K562 (cell line): ENCODE measurements around the gene GRHPR. TPM values are rescaled to one million over a fixed set of nuclear protein-coding genes. Genes with fewer than 3 reads are reported as not detected.
A peak's percentile ranks its signal among the peaks of the same experiment; 100 is the strongest.

Experiments
- FOXK1 ChIP-seq: sonication (generic); formaldehyde crosslinking; IDR thresholded peaks from 2 replicates; pipeline ENCODE4 v1.8.0; 2022; ENCODE audit warnings: missing genetic modification reagents, mild to moderate bottlenecking, borderline replicate concordance
- HMGN3 ChIP-seq: IDR thresholded peaks from 2 replicates; pipeline ENCODE4 v1.6.1; 2011; ENCODE audit warnings: borderline replicate concordance, low read depth, mild to moderate bottlenecking, mixed read lengths, low read length; ENCODE audit not compliant: insufficient read length; ENCODE audit errors: extremely low read depth
- MYC ChIP-seq, 2 experiments: fragments of 250-450 bp in 1 of 2; sonication (Bioruptor Pico) in 1 of 2; IDR thresholded peaks; 2 replicates each; pipeline versions ENCODE4 v1.5.1 to v1.6.1; 2012 to 2021; ENCODE audit warnings: low read depth in 2 of 2, borderline replicate concordance in 1 of 2, improper control_type of control experiment in 1 of 2, low read length in 1 of 2, mild to moderate bottlenecking in 1 of 2, moderate library complexity in 1 of 2
- NBN ChIP-seq: fragments of 450-650 bp; IDR thresholded peaks from 2 replicates; pipeline ENCODE4 v1.6.1; 2016; ENCODE audit warnings: low read depth, mild to moderate bottlenecking
- NFE2 ChIP-seq: IDR thresholded peaks from 2 replicates; pipeline ENCODE4 v1.6.1; 2014; ENCODE audit warnings: antibody characterized with exemption, low read depth
- PHF8 ChIP-seq: fragments of 200-600 bp; sonication (generic); IDR thresholded peaks from 2 replicates; pipeline ENCODE4 v1.6.1; 2012; ENCODE audit warnings: mixed run types, mild to moderate bottlenecking, inconsistent platforms, low read length, moderate library complexity, borderline replicate concordance
- RB1 ChIP-seq: fragments of 450-650 bp; IDR thresholded peaks from 2 replicates; pipeline ENCODE4 v1.6.1; 2017; ENCODE audit warnings: low read depth, mild to moderate bottlenecking
- SPI1 ChIP-seq: IDR thresholded peaks from 2 replicates; pipeline ENCODE4 v1.6.1; 2011; ENCODE audit warnings: low read depth, low read length, control low read depth, borderline replicate concordance
- TFAM ChIP-seq: fragments of 250-450 bp; sonication (Bioruptor Pico); conservative IDR thresholded peaks from 2 replicates; pipeline ENCODE4 v1.5.0; 2021; ENCODE audit warnings: mild to moderate bottlenecking, moderate library complexity
- ZBTB17 ChIP-seq: fragments of 450-650 bp; formaldehyde crosslinking; IDR thresholded peaks from 2 replicates; pipeline ENCODE4 v1.4.0; 2020; ENCODE audit warnings: mild to moderate bottlenecking
- ZNF507 ChIP-seq: conservative IDR thresholded peaks from 2 replicates; pipeline ENCODE4 v1.6.1; 2017; ENCODE audit warnings: missing genetic modification characterization, missing compliant biosample characterization
- polyA plus RNA-seq, 8 experiments: library from polyadenylated mRNA; depleted of rRNA in 4 of 8; stranded (reverse) in 5 of 8; unstranded in 3 of 8; fragments of >200 nt; fragmentation: Nextera tagmentation in 2 of 8; fragmentation: Illumina TruSeq in 1 of 8; extraction: Ambion mirVana in 2 of 8; extraction: Trizol in 1 of 8; gene quantifications; 2 replicates each; pipeline versions ENCODE4 v1.2.1 to v1.2.3, GENCODE V29; 2011 to 2014; ENCODE audit warnings: inconsistent platforms in 1 of 8, missing spikeins in 1 of 8
- total RNA-seq, 7 experiments: library from RNA; depleted of rRNA in 6 of 7; stranded (reverse); fragments of >200 nt in 6 of 7; fragmentation: Illumina TruSeq in 2 of 7; extraction: Trizol in 2 of 7; gene quantifications; 2 replicates each; pipeline versions ENCODE4 v1.2.1 to v1.2.3, GENCODE V29; 2011 to 2021; ENCODE audit warnings: low replicate concordance in 1 of 7
- TF ChIP-seq, protein P1 (sequence below): IDR thresholded peaks from 2 replicates; pipeline ENCODE4 v1.6.1; 2014; ENCODE audit warnings: antibody characterized with exemption
- TF ChIP-seq, protein P2 (sequence below): IDR thresholded peaks from 2 replicates; pipeline ENCODE4 v1.6.1; 2011; ENCODE audit not compliant: insufficient read length; ENCODE audit errors: extremely low read depth
- TF ChIP-seq, protein P3 (sequence below): fragments of 450-650 bp; IDR thresholded peaks from one replicate; pipeline ENCODE4 v1.6.1; 2018; ENCODE audit warnings: mild to moderate bottlenecking, moderate library complexity; ENCODE audit not compliant: partially characterized antibody
- TF ChIP-seq, protein P4 (sequence below): fragments of 450-650 bp; formaldehyde crosslinking; IDR thresholded peaks from 2 replicates; pipeline ENCODE4 v1.4.0; 2022; ENCODE audit warnings: missing genetic modification characterization
- TF ChIP-seq, protein P5 (sequence below), 2 experiments: fragments of 200-800 bp in 1 of 2; sonication (Bioruptor generic) in 1 of 2; sonication (generic) in 1 of 2; formaldehyde crosslinking in 1 of 2; IDR thresholded peaks in 1 of 2; conservative IDR thresholded peaks in 1 of 2; 2 replicates each; pipeline versions ENCODE4 v1.5.0 to v1.6.1; 2016 to 2020; ENCODE audit warnings: missing compliant biosample characterization in 1 of 2, missing genetic modification characterization in 1 of 2, missing genetic modification reagents in 1 of 2
- TF ChIP-seq, protein P6 (sequence below): fragments of 450-650 bp; IDR thresholded peaks from 2 replicates; pipeline ENCODE4 v1.6.1; 2016; ENCODE audit warnings: antibody characterized with exemption

GRHPR gene
- total and polyA plus RNA-seq, 9 of the 15 experiments (the other 6 are each of a cell fraction or from before 2014, with no cell fraction given), result 38.9 to 144 (median 120) TPM

DNA sequence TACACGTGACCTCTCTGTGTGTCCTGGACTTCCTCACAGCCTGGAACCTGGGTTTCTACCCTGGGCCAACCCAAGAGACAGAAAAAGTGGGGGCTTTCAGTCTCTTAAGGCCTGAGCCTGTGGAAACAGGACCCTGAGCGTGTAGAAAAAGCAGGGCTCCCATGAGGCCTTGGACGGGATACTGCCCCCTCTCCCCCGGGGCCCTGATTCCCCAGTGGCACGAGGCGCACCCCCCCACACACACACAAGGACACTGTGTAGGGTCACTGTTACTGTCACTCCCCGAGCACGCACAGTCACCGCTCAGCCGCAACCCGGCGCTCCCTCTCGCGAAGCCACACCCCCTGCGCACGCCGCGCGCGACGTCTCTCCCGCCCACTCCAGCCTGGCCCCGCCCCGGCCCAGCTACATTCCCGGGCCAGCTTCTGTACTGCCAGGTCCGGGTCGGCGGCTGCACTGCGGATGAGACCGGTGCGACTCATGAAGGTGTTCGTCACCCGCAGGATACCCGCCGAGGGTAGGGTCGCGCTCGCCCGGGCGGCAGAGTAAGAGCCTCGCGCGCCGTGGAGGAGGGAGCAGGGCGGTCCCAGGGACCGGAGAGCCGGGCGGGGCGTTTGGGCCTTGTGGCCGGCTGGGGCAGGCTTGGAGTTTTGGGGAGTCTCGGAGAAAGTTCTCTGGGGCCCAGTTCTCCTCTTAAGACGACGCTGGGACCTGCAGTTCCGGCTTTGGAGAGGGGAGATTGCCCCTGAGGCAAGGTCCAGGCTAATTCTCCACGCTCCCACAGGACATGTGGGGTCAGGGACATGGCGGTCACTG is at the start of gene GRHPR (continued):
- TF ChIP-seq PHF8 (peak; percentile 97), NBN (peak; percentile 59; the same call in 1 of the 2 replicates), NFE2 (peak; percentile 83), SPI1 (peak; percentile 83), TFAM (no peak), RB1 (peak; percentile 82; the same call in 1 of the 2 replicates), ZNF507 (tag) (no peak), HMGN3 (peak; percentile 90), MYC (IDR thresholded peaks at IDR 0.05; ENCODE audit: low read depth, low read length) (peak; percentile 87), MYC (CRISPR knock-in tag; IDR thresholded peaks at IDR 0.05; ENCODE audit: borderline replicate concordance, low read depth) (peak; percentile 68; the same call in 1 of the 2 replicates), FOXK1 (CRISPR knock-in tag) (peak; percentile 91; the same call in 1 of the 2 replicates), ZBTB17 (CRISPR knock-in tag) (peak; percentile 66; the same call in 1 of the 2 replicates)
- TF ChIP-seq, protein P1, sequence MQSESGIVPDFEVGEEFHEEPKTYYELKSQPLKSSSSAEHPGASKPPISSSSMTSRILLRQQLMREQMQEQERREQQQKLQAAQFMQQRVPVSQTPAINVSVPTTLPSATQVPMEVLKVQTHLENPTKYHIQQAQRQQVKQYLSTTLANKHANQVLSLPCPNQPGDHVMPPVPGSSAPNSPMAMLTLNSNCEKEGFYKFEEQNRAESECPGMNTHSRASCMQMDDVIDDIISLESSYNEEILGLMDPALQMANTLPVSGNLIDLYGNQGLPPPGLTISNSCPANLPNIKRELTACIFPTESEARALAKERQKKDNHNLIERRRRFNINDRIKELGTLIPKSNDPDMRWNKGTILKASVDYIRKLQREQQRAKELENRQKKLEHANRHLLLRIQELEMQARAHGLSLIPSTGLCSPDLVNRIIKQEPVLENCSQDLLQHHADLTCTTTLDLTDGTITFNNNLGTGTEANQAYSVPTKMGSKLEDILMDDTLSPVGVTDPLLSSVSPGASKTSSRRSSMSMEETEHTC, result peak; percentile 6; the same call in 1 of the 2 replicates
- TF ChIP-seq, protein P2, sequence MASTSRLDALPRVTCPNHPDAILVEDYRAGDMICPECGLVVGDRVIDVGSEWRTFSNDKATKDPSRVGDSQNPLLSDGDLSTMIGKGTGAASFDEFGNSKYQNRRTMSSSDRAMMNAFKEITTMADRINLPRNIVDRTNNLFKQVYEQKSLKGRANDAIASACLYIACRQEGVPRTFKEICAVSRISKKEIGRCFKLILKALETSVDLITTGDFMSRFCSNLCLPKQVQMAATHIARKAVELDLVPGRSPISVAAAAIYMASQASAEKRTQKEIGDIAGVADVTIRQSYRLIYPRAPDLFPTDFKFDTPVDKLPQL, result no peak
- TF ChIP-seq, protein P3, sequence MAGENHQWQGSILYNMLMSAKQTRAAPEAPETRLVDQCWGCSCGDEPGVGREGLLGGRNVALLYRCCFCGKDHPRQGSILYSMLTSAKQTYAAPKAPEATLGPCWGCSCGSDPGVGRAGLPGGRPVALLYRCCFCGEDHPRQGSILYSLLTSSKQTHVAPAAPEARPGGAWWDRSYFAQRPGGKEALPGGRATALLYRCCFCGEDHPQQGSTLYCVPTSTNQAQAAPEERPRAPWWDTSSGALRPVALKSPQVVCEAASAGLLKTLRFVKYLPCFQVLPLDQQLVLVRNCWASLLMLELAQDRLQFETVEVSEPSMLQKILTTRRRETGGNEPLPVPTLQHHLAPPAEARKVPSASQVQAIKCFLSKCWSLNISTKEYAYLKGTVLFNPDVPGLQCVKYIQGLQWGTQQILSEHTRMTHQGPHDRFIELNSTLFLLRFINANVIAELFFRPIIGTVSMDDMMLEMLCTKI, result no peak
- TF ChIP-seq, protein P4, sequence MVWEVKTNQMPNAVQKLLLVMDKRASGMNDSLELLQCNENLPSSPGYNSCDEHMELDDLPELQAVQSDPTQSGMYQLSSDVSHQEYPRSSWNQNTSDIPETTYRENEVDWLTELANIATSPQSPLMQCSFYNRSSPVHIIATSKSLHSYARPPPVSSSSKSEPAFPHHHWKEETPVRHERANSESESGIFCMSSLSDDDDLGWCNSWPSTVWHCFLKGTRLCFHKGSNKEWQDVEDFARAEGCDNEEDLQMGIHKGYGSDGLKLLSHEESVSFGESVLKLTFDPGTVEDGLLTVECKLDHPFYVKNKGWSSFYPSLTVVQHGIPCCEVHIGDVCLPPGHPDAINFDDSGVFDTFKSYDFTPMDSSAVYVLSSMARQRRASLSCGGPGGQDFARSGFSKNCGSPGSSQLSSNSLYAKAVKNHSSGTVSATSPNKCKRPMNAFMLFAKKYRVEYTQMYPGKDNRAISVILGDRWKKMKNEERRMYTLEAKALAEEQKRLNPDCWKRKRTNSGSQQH, result peak; percentile 72; the same call in 1 of the 2 replicates
- TF ChIP-seq, protein P5, sequence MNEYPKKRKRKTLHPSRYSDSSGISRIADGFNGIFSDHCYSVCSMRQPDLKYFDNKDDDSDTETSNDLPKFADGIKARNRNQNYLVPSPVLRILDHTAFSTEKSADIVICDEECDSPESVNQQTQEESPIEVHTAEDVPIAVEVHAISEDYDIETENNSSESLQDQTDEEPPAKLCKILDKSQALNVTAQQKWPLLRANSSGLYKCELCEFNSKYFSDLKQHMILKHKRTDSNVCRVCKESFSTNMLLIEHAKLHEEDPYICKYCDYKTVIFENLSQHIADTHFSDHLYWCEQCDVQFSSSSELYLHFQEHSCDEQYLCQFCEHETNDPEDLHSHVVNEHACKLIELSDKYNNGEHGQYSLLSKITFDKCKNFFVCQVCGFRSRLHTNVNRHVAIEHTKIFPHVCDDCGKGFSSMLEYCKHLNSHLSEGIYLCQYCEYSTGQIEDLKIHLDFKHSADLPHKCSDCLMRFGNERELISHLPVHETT (CRISPR knock-in tag; conservative IDR thresholded peaks at IDR 0.05 in 1 of 2, IDR thresholded peaks at IDR 0.05 in 1 of 2), result peak in 1 of 2 experiments; percentile 75; a peak in 2 of 4 replicates
- TF ChIP-seq, protein P6, sequence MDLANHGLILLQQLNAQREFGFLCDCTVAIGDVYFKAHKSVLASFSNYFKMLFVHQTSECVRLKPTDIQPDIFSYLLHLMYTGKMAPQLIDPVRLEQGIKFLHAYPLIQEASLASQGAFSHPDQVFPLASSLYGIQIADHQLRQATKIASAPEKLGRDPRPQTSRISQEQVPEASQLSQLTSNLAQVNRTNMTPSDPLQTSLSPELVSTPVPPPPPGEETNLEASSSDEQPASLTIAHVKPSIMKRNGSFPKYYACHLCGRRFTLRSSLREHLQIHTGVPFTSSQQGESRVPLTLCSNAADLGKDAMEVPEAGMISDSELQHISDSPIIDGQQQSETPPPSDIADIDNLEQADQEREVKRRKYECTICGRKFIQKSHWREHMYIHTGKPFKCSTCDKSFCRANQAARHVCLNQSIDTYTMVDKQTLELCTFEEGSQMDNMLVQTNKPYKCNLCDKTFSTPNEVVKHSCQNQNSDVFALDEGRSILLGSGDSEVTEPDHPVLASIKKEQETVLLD, result peak; percentile 97
